NOMO-1 treated with DMSO at 0.1 percent for 48 hours (cell line): Measurements from ENCODE around the gene WNT5A.

Experiments
- DNase-seq: peaks from one replicate; lab custom pipeline; 2025; ENCODE audit not compliant: unreplicated experiment; lab: John Stamatoyannopoulos, UW

Gene WNT5A

DNA sequence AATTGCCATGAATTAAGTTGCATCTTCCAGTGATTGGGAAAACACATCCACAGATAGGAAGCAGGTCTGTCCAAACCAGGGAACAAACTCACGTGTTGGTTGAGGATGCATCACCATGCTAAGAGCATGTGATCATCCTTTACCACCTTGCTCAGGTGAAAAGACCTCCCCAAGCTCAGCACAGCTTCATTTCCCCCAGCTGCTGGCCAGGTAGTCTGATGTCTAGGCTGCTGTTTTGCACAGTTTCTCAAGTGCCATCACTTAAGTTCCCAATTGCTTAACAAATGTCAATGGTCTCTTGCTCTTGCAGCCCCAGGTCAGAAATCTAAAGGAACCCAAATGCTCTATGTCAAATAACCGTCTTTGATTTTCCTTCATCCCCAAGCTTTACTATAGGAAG is 34.2 kb downstream of the WNT5A start:
- no peak for DNase-seq

- DNase-seq, result no peak
Observed at GRCh38 chr3:55449527-55449926, 37.6 kb downstream of the WNT5A start.

DNA sequence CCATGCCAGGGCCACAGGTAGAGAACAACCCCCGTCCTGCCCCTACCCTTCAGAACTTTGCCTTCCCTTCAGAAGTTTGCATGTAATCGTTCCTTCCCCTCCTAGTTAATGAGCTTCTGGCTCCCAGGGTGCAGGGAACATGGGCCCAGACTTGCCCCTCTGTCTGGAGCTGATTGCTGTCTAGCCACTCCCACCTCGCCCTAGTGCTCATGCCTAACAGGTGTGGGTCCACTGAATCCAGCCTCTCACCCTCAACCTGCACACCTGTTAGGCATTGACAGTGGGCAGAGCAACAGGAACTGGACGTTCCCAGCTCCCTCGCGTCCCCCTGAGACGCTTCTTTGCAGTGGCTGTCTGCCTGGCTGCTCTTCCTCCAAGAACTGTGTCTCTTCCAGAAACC is 40.3 kb downstream of the WNT5A start:
- no peak for DNase-seq

- no peak for DNase-seq
Observed at GRCh38 chr3:55445551-55445950, 41.6 kb downstream of the WNT5A start.

GRCh38 chr3:55443346-55443745 is 43.8 kb downstream of the WNT5A start:
- DNase-seq, result no peak

- DNase-seq, result no peak
Observed at GRCh38 chr3:55442861-55443260, 44.2 kb downstream of the WNT5A start.

DNA sequence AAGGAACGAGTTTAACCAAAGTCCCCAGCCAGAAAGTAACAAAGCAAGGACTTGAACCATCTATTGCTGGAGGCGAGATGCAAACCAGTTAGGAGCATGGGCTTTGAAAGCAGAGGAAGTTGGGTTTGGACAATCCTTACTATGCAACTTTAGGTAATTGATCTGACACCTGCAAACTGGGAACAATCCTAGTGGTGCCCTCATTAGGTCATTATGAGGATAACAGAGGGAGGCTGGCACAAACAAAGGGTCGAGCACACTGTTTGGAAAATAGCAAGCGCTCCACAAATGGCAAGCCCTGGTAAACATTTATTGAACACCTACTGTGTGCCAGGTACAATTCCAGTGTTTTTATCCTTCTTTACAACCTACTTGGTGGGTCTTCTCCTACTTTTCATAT is 45.6 kb downstream of the WNT5A start:
- no peak for DNase-seq

- no peak for DNase-seq
Observed at GRCh38 chr3:55440104-55440708, 46.9 kb downstream of the WNT5A start.

DNA sequence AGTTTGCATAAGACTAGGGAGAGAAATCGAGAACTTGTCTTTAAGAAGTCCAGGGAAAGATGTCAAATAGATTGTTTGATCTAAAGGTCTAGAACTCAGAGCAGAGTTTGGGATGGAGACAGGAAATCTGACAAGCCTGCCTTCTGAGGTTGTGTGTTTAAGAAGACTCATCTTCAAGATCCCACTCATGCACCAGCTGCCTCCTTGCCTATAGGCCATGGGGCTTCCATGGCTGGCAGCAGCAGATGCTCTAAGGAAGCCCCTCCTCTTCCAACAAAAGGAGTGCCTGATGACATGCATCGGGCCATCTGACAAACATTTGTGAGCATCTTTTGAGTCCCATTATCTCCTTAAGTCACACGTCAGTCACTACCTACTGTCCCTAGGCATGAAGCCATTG is 47.4 kb downstream of the WNT5A start:
- no peak for DNase-seq

DNA sequence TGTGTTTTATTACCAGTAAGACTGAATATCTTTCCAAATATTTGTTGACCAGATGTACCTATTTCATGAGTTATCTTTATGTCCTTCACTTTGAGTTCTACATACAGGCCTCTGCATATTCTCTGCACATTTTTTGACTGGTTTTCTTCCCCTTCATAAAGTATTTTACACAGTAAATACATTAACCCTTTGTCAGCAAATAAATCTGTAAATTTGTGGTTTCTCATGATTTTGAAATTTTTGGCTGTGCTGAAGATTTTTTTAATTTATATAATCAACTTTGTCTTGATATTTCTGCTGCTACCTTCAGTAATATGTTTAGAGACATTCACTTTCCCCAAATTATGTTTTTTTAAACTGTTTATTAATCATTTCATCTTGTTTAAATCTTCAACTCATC is 50.5 kb downstream of the WNT5A start:
- DNase-seq, result no peak

GRCh38 chr3:55435491-55435890 is 51.6 kb downstream of the WNT5A start:
- DNase-seq, result no peak

DNA sequence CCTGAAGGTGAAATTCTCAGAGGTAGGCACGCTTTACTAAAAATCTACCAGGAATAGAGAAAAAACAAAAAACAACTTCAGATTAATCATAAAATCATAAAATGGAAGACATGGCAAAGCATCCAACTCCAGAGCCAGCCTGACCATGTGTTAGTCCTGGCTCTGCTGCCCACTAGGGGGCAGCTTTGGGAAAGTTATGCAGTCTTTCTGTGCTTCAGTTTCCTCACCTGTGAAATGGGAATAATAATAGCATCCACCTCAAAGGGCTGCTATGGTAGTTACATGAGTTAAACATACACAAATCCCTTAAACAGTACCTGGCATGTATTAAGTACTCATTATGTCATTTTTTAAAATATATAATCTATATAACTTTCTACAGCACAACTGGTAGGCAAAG is 52.3 kb downstream of the WNT5A start:
- DNase-seq, result no peak

DNA sequence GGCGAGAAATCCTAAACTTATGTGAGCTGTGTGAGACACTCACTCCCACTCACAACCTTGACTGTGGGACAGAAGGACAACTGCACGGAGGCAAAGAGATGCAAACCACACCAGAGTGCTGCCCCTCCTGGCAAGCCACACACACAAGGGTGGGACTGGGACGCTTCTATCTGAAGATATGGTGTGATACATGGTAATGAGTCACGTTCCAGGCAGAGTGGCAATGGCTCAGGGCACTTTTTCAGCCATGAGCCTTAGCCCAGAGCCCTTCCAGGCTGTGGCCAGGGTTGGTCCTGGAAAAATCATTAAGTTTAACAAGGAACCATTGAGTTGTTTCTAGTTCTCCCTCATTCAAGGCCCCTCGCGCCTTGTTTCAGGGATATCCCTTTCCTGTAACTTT is 56.1 kb downstream of the WNT5A start:
- no peak for DNase-seq

DNA sequence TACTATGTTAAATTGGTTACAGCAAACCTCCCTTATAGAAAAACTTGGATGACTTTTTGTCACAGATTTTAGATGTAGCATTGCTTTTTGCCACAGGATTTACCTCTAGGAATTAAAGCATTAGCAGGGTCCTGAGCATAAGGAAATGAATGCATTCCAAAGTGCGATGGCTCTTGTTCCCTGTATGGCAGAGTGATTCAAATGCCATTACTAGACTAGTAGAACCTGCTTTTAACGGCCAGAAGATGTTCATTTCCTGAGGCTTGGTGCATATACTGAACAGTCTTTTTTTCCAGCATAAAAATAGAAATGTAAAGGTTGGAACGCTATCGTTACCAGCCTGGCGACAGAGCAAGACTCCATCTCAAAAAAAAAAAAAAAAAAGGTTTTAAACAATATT is 59.4 kb downstream of the WNT5A start:
- no peak for DNase-seq

DNA sequence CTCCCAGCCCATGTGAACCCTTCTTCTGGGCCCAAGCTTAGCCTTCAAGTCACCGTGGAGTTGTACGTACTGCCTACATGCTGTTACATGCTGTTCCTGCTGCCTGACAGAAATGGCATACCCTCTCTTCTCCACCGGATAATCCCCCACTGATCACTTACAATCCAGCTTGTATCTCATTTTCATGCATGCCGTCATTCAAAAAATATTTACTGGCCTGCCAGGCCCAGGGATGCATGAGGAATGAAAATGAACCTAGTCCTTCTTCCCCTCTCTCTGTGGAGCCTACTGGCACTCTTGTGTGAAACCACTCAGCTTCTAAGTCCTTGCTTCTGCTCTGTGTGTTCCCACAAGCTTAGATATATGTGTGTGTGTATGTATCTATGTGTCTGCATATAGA is 60.6 kb downstream of the WNT5A start:
- DNase-seq, result no peak

GRCh38 chr3:55423782-55424181 is 63.3 kb downstream of the WNT5A start:
- DNase-seq, result no peak

GRCh38 chr3:55417211-55417610 is 69.9 kb downstream of the WNT5A start:
- no peak for DNase-seq

DNA sequence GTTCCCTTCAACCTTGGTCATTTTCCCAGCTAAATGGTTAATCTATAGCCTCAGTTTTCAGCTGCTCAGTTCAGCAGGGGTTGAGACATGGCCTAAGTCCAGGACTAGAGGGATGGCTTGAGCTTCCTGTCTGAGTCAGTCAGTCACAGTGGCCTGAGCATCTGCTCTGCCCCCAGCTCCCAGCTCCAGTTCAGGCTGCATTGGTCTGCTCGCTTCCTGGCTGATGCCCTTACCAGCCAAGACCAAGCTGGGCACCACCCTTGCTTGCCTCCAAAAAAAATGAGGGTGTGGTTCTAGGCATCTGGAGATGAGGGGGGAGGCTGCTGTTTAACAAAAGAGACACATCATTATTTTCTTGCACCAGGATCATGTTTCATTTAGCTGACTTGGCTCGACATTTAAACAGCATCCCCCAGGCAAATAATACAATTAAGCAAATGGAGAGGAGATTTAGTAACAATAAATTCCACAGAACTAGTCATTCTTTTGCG is 70.7 kb downstream of the WNT5A start:
- no peak for DNase-seq
